Panc1 (cell line): ENCODE measurements around the gene LPAR6. TPM values are rescaled to one million over a fixed set of nuclear protein-coding genes. Genes with fewer than 3 reads are reported as not detected.

Experiments used
- ATAC-seq: fragments of 200-7000 bp; cut with Tn5 transposase; 2 replicates; pipeline ENCODE4 v1.9.1; 2020; ENCODE audit warnings: mild to moderate bottlenecking, moderate library complexity
- Bru-seq: library from RNA; stranded (reverse); fragments of 400-500 nt; gene quantifications from one replicate; lab custom pipeline; 2021; lab: Mats Ljungman, UMichigan
- BruChase-seq, 2 experiments: library from RNA; stranded (reverse); fragments of 400-500 nt; gene quantifications; one replicate each; lab custom pipeline; 2021; lab: Mats Ljungman, UMichigan
- BruUV-seq: library from RNA; stranded (reverse); fragments of 400-500 nt; replicated peaks from 2 replicates; lab custom pipeline; 2021; lab: Mats Ljungman, UMichigan
- CTCF ChIA-PET: fragments of 300-600 bp; sonication (Branson Sonifier 250); formaldehyde crosslinking; loops from one replicate; lab custom pipeline; 2022; ENCODE audit warnings: antibody characterized with exemption; lab: Charles Lee
- POLR2A ChIA-PET: fragments of 300-600 bp; sonication (Branson Sonifier 250); formaldehyde crosslinking; loops from one replicate; lab custom pipeline; 2022; ENCODE audit warnings: antibody characterized with exemption; lab: Charles Lee
- DNase-seq: peaks from one replicate; pipeline ENCODE4 v3.0.0-alpha.2; 2010; ENCODE audit warnings: low read depth, low spot score
- H3K27ac ChIP-seq: 2 replicates; pipeline ENCODE4 v1.5.1; 2011; ENCODE audit warnings: mild to moderate bottlenecking, low read length, inconsistent platforms
- H3K27me3 ChIP-seq: fragments of 200-500 bp; sonication (Bioruptor generic); 2 replicates; pipeline ENCODE4 v1.6.0; 2014; ENCODE audit warnings: low read length, inconsistent platforms; ENCODE audit not compliant: control insufficient read depth, insufficient read depth
- H3K36me3 ChIP-seq: fragments of 200-500 bp; sonication (Bioruptor generic); 2 replicates; pipeline ENCODE4 v1.5.1; 2014; ENCODE audit warnings: inconsistent platforms, mild to moderate bottlenecking, low read length, moderate library complexity; ENCODE audit not compliant: control insufficient read depth, insufficient read depth
- H3K4me1 ChIP-seq: 2 replicates; pipeline ENCODE4 v1.5.1; 2011; ENCODE audit warnings: inconsistent platforms, mild to moderate bottlenecking, low read length, moderate library complexity; ENCODE audit not compliant: control insufficient read depth, insufficient read depth
- H3K4me3 ChIP-seq, 2 experiments: 2 replicates each; pipeline ENCODE4 v1.5.1; 2011 to 2012; ENCODE audit warnings: low read depth in 2 of 2, low read length in 2 of 2, mild to moderate bottlenecking in 2 of 2, inconsistent platforms in 1 of 2, moderate library complexity in 1 of 2
- H3K9me3 ChIP-seq: fragments of 200-500 bp; sonication (Bioruptor generic); 2 replicates; pipeline ENCODE4 v1.5.1; 2014; ENCODE audit warnings: low read depth, mild to moderate bottlenecking, inconsistent platforms, low read length, moderate library complexity; ENCODE audit not compliant: control insufficient read depth, insufficient read depth
- CTCF ChIP-seq: fragments of 450-650 bp; IDR thresholded peaks from 2 replicates; pipeline ENCODE4 v1.5.1; 2017; ENCODE audit warnings: mild to moderate bottlenecking
- POLR2AphosphoS5 ChIP-seq: IDR thresholded peaks from 2 replicates; pipeline ENCODE4 v1.6.1; 2012; ENCODE audit warnings: mild to moderate bottlenecking, low read depth, low read length, moderate library complexity
- REST ChIP-seq, 2 experiments: IDR thresholded peaks; 2 replicates each; pipeline ENCODE4 v1.6.1; 2011 to 2012; ENCODE audit warnings: low read depth in 2 of 2, control low read depth in 1 of 2, low read length in 1 of 2, mild to moderate bottlenecking in 1 of 2, moderate library complexity in 1 of 2; ENCODE audit not compliant: insufficient read depth in 1 of 2
- SIN3A ChIP-seq: IDR thresholded peaks from 2 replicates; pipeline ENCODE4 v1.6.1; 2012; ENCODE audit warnings: low read depth, mild to moderate bottlenecking, low read length, moderate library complexity, borderline replicate concordance; ENCODE audit not compliant: insufficient read depth
- TCF7L2 ChIP-seq: IDR thresholded peaks from 2 replicates; pipeline ENCODE4 v1.6.1; 2011; ENCODE audit warnings: mild to moderate bottlenecking, low read depth, low read length, inconsistent platforms
- in situ Hi-C: cut with HindIII; loops from 2 replicates; pipeline ENCODE4 v1.10.0; 2016; ENCODE audit warnings: low sequenced_read_pairs, low pct_unique_long_range_greater_than_20kb
- intact Hi-C: fragments of 100-400 bp; cut with micrococcal nuclease; formaldehyde crosslinking; loops from one replicate; pipeline ENCODE4 v1.10.0; 2022; ENCODE audit not compliant: unreplicated experiment
- long read RNA-seq: library from polyadenylated mRNA; unstranded; transcript quantifications from one replicate; pipeline ENCODE4 v2.0.0, GENCODE V29; 2021; ENCODE audit not compliant: unreplicated experiment
- polyA plus RNA-seq: library from polyadenylated mRNA; unstranded; fragments of >200 nt; gene quantifications from one replicate; pipeline ENCODE4 v1.2.1, GENCODE V29; 2012; ENCODE audit warnings: missing spikeins; ENCODE audit not compliant: insufficient read length
- total RNA-seq: library from RNA; stranded (reverse); gene quantifications from one replicate; pipeline ENCODE4 v1.2.1, GENCODE V29; 2021; ENCODE audit not compliant: unreplicated experiment

LPAR6 gene
- total RNA-seq (3.9 TPM), Bru-seq, nascent RNA (percentile 37 among the genes with signal in this experiment), BruChase-seq, experiment 1, labeled RNA remaining after a 2-hour chase (percentile 43 among the genes with signal in this experiment), BruChase-seq, experiment 2, labeled RNA remaining after a 6-hour chase (percentile 22 among the genes with signal in this experiment)
- 2.6 TPM for polyA plus RNA-seq
- long read RNA-seq, partial matches to known transcripts = 0 of 9 reads
- long read RNA-seq, other reads (novel, unspliced or antisense) = 9 of 9 reads

GRCh38 chr13:48412881-48413351, at the start of gene LPAR6:
TSS of gene LPAR6 (minus strand) at chr13:48413113. CDS start at chr13:48412423, 690 bp downstream.
- no peaks in the 10 kb centered on the region for H3K36me3 ChIP-seq
- BruUV-seq = no TSS peak
- H3K9me3 ChIP-seq = no peaks in the 10 kb centered on the region
- CTCF ChIA-PET = no interaction called here
- no peak for TF ChIP-seq REST (IDR thresholded peaks at IDR 0.05; ENCODE audit: insufficient read depth in 1 of 2, low read depth in 2 of 2, low read length in 1 of 2)
- TF ChIP-seq SIN3A = no peak
- TF ChIP-seq TCF7L2 = peak; percentile 47; the same call in 1 of the 2 replicates
- intact Hi-C loops (no loop called here), in situ Hi-C loops (no loop called here)
- H3K4me3 ChIP-seq = peak within 1 kb of the TSS; percentile 47 to 54
- ATAC-seq = peak; percentile 83
- POLR2A ChIA-PET = no interaction called here
- H3K27me3 ChIP-seq = no peaks in the 10 kb centered on the region
- no peak for DNase-seq
- H3K4me1 ChIP-seq = peaks cover 9% of the 10 kb centered on the region; the same call in 1 of the 2 replicates
- peak within 1 kb of the TSS; percentile 87 for H3K27ac ChIP-seq

GRCh38 chr13:48457578-48458242, 44.8 kb upstream of the LPAR6 start:
- intact Hi-C loops = loop anchor here (10.0 kb wide), 1 partner anchor 57 kb away; no protein-coding TSS in a partner anchor

More at GRCh38 chr13:48457578-48458242, 44.8 kb upstream of the LPAR6 start:
- BruUV-seq = no TSS peak
- Histone ChIP-seq H3K36me3 (no peaks in the 10 kb centered on the region; the same call in 1 of the 2 replicates), H3K9me3 (no peaks in the 10 kb centered on the region), H3K27me3 (no peaks in the 10 kb centered on the region), H3K4me1 (no peaks in the 10 kb centered on the region), H3K27ac (no peak overlapping the region), H3K4me3 (no peak overlapping the region)
- DNase-seq (no peak), ATAC-seq (no peak)
- no peak for TF ChIP-seq REST (IDR thresholded peaks at IDR 0.05; ENCODE audit: insufficient read depth in 1 of 2, low read depth in 2 of 2, low read length in 1 of 2)
- no peak for TF ChIP-seq TCF7L2
- no peak for TF ChIP-seq CTCF
- no peak for TF ChIP-seq SIN3A
- no peak for TF ChIP-seq POLR2AphosphoS5
- in situ Hi-C loops = no loop called here
- ChIA-PET POLR2A (no interaction called here), CTCF (no interaction called here)
